Stimulated activated CD8-positive, alpha-beta memory T cell treated with anti-CD3 and anti-CD28 coated beads, Interleukin-4, amount 100 ng/mL, for 24 hours (primary cell): ENCODE results near the gene CABLES1.
"Not testable (repeated sequence)": the region's sequence is repeated elsewhere in the genome, so short reads cannot be mapped to it uniquely, and the experiment has no call there.

Experiments
- DNase-seq: peaks from one replicate; pipeline ENCODE4 v3.0.0-alpha.2; 2020; ENCODE audit warnings: low read depth

The CABLES1 gene, protein sequence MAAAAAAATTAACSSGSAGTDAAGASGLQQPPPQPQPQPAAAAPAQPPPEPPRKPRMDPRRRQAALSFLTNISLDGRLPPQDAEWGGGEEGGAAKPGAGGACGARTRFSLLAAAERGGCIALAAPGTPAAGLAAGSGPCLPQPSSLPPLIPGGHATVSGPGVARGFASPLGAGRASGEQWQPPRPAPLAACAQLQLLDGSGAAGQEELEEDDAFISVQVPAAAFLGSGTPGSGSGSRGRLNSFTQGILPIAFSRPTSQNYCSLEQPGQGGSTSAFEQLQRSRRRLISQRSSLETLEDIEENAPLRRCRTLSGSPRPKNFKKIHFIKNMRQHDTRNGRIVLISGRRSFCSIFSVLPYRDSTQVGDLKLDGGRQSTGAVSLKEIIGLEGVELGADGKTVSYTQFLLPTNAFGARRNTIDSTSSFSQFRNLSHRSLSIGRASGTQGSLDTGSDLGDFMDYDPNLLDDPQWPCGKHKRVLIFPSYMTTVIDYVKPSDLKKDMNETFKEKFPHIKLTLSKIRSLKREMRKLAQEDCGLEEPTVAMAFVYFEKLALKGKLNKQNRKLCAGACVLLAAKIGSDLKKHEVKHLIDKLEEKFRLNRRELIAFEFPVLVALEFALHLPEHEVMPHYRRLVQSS

DNA sequence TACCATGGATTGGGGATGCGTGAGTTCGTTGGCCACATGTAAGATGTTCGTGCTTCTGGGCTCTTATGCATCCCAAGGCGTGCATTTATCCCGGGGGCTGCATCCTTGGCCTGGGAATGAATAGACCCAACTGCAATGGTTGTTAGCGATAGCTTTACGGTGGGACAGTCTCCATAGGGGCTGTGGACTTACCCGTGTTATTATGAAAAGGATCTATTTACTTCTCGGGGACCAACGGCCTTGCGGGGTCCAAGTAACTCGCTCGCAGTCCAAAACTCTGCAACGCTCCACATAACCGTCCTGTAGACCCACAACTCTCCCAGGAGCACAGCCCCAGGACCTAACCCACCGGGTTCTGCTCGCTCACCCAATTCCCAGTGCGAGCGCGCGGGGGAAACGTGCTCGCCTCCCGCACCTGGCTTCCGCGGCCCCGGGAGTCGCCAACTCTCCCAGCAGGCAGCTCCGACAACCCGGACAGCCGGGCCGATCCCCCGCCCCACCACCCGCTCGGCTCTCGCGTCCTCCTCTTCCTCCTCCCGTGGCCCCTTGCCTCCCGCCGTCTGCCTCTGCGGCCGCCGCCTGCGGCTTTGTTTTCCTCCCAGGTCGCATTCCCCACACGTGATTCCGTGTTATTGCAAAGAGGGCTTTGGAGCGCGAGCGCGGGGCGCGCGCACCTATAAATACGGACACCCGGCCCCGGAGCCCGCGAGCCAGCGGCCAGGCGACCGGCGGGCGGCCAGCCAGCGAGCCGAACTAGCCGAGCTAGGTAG, at the start of gene CABLES1:
CABLES1 (plus strand) TSS at position 706 of the 770 bp plus-strand sequence. CDS start 278 bp downstream, outside the sequence.
- DNase-seq, result peak; percentile 7

DNA sequence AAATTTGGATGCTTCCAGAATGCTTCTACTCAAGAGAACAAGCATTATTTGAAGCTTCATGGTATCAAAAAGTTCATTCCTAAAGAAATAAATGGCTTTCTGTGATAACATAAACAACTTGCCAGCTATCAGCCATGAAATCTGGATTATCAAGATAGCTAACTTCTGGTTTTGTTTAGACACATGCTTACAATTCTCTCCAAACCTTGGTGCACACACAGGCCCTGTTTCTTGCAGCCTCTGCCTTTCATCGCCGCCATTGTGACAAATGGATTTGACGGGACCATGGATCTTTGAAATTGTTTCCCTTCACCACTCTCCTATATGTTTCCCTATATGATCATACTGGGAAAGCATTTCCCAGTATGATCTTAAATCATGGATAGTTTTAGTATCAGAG, 47.9 kb upstream of the CABLES1 start:
- DNase-seq, result no peak

DNA sequence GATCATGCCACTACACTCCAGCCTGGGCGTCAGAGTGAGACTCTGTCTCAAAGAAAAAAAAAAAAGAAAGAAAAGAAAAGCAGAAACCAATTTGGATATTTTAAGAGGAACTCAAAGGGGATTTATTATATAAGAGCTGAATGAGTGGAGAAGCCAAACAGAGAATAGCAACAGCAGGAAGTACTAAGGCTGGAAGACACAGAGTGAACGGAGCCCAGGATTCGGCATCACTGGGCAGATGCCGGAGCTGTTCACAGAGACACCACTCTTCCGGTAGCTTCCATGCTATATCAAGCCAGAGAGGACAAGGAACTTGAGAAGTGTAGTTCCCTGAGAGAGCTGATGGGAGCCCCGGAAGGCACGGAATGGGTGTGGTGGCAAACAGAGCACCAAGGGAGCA, 47.0 kb upstream of the CABLES1 start:
- no peak for DNase-seq

GRCh38 chr18:23091017-23091993, 44.0 kb upstream of the CABLES1 start:
- not testable (repeated sequence) for DNase-seq

DNA sequence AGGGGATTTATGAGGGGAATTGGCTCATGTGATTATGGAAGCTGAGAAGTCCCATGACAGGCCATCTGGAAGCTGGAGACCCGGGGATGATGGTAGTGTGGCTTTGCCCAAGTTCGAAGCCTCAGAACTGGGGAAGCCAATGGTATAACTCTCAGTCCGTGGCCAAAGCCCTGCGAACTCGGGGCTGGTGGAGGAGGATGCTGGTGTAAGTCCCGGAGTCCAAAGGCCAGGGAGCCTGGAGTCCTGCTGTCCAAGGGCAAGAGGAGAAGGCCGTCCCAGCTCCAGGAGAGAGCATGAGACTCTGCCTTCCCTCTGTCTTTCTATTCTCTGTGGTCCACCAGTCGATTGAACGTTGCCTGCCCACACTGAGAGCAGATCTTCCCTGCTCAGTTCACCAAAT, 43.2 kb upstream of the CABLES1 start:
- DNase-seq, result no peak

- DNase-seq, result not testable (repeated sequence)
These were observed 42.2 kb upstream of the CABLES1 start for GRCh38 chr18:23093130-23093529.

DNA sequence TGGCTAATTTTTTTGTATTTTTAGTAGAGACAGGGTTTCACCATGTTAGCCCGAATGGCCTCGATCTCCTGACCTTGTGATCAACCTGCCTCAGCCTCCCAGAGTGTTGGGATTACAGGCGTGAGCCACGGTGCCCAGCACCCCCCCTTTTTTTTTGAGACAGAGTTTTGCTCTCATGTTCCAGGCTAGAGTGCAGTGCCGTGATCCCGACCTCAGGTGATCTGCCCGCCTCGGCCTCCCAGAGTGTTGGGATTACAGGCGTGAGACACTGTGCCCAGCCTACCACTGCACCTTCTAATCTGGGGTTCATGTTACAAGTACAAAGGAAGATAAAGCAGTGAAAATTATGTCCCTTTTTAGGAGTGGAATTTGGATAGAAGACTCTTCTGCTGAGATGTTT, 41.5 kb upstream of the CABLES1 start:
- no peak for DNase-seq

DNA sequence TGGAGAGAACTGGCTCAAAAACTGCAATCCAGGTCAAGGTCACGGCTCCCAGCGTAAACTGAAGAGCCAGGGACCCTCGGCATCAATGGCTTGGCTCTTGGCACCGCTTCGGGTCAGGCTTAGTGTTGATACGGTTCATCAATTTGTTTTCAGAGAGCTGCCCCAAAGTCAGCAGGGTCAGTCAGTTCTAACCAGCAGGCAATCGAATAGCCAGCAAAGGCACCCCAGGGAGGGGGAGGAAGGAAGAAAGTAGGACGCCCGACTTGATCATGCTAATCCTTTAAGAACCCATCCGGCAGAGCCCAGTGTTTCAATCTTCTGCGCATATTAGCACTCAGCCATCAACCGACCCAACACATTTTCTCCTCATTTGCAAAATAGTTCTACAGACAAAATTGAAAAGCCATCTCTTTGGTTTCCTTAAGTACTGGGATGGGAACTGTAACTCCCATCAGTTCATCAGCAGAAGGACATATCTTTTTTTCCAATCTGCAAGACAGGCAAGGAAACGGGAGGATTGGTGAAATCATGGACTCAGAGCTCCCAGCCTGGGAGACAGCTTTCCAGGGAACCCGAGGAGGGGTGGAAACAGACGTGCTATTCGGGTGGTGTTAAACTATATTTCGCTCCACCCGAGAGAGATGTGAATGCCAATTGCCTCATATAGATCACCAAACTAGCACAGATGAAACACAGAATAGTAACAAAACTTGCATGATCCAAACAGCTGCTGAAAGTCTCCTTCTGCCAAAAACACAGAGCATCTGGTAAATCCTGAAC, 40.7 kb upstream of the CABLES1 start:
- DNase-seq, result no peak

DNA sequence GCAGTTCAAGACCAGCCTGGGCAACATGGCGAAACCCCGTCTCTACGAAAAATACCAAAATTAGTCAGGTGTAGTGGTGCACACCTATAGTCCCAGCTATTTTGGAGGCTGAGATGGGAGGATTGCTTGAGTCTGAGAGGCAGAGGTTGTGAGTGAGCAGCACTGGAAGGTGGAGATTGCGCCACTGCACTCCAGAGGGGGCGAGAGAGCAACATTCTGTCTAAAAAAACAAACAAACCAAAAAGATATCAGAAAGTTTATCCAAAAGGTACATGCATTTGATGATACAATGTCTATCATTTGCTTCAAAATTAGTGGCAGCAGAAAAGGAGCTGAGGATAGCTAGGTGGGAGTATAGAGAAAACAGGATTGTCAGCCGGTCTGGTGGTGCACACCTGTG, 39.8 kb upstream of the CABLES1 start:
- DNase-seq, result no peak

GRCh38 chr18:23097016-23097415, 38.3 kb upstream of the CABLES1 start:
- DNase-seq, result not testable (repeated sequence)

DNA sequence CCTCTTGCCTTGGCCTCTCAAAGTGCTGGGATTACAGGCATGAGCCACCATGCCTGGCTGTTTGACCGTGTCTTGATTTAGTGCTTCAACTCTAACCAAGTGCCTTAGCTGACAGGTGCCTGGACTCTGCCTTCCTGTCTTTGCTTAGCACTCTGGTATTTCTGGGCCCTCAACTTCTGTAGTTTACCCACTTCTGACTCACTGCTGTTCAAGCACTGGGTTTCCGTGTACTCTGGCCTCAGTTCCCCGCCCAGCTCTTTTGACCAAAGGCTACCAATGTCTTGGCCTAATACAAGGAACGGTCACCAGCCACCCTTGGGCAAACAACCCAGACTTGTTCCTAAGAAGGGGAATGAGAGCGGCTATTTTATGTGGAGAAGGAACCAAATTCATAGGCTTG, 35.7 kb upstream of the CABLES1 start:
- DNase-seq, result no peak

GRCh38 chr18:23101861-23102432, 33.3 kb upstream of the CABLES1 start:
- no peak for DNase-seq

DNA sequence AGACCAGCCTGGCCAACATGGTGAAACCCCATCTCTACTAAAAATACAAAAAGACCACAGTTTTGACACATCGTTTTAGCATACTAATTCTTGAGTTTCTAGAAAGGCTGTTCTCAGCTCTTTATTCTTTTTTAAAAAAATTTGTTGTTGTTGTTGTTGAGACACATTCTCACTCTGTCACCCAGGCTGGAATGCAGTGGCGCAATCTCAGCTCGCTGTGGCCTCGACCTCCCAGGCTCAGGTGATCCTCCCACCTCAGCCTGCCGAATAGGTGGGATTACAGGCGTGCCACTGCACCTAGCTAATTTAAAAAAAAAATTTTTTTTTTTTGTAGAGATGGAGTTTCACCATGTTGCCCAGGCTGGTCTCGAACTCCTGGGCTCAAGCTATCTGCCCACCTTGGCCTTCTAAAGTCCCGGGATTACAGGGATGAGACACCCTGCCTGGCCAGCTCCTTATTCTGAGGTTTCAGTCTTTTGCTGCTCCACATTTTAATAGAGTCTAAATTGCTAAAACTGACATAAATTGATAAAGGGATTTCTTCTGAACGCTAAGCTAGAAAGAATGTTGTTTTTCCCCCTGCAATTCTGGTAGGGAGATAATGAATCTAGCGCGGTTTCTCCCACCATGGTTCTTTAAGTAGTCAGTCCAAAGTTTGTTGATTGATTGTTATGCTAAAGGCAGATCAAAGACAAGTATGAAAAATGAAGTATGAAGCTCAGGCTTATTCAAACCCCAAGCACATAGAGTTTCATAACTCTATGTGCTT, 32.6 kb upstream of the CABLES1 start:
- DNase-seq, result no peak

DNA sequence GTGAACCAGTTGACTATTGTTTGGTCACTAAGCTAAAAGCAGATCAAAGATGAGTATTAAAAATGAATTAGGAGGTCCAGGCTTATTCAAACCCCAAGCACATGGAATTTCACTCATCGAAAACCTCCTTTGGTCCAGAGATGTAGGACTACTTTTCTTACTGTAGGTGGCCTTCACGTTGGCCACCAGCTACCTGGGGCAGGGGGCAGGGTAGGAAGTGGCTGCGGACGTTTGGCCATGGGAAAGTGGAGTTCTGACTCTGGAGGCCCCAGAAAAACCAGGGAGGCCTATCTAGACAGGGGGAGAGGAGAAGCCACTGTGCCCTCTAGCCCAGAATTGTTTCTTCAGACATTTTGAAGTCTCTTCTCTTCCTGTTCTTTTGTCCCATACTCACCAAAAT, 31.8 kb upstream of the CABLES1 start:
- DNase-seq, result no peak

GRCh38 chr18:23105030-23105429, 30.3 kb upstream of the CABLES1 start:
- DNase-seq, result no peak

- DNase-seq, result no peak
These were observed 29.6 kb upstream of the CABLES1 start for GRCh38 chr18:23105581-23106219.

GRCh38 chr18:23106575-23106974, 28.7 kb upstream of the CABLES1 start:
- DNase-seq, result no peak

- DNase-seq, result no peak
These were observed 27.6 kb upstream of the CABLES1 start for GRCh38 chr18:23107718-23108117.

DNA sequence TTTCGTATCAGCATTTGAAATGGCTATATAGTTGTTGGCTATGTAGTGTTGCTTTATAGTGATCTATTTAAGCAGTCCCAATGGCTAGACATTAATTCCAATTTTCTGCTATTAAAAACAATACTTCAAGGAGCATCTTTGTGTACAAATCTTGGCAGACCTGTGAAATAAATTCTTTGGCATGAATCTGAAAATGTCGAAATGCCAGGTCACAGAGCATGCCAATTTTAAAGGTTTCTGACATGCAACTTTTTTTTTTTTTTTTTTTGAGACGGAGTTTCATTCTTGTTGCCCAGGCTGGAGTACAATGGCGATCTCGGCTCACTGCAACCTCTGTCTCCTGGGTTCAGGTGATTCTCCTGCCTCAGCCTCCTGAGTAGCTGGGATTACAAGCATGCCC, 26.8 kb upstream of the CABLES1 start:
- DNase-seq, result no peak
